ENCODE data around the gene NMD3. TPM values are rescaled to one million over a fixed set of nuclear protein-coding genes. Genes with fewer than 3 reads are reported as not detected.

Gene NMD3
- total RNA-seq, 1 donor from 2014 or later: 41.4 TPM

GRCh38 chr3:161291191-161291901 is 70.2 kb downstream of the NMD3 start:
- no peak overlapping the region for H3K27ac ChIP-seq
- Mint-ChIP-seq H3K27me3 (ENCODE audit: insufficient read depth, low read depth) (no peaks in the 10 kb centered on the region), H3K4me1 (no peaks in the 10 kb centered on the region), H3K4me3 (no peak overlapping the region), H3K9me3 (no peaks in the 10 kb centered on the region), H3K36me3 (no peaks in the 10 kb centered on the region), H3K27ac (no peak overlapping the region)
- no peaks in the 10 kb centered on the region for H3K27me3 ChIP-seq
- H3K9me3 ChIP-seq (ENCODE audit: low read depth): no peaks in the 10 kb centered on the region
- H3K4me2 ChIP-seq: no peak overlapping the region
- no peaks in the 10 kb centered on the region for H3K79me2 ChIP-seq (ENCODE audit: low read depth)
- H3K9ac ChIP-seq: no peak overlapping the region
- H3K36me3 ChIP-seq: no peaks in the 10 kb centered on the region
- H3K4me3 ChIP-seq: no peak overlapping the region
- H4K20me1 ChIP-seq (ENCODE audit: low read depth): no peaks in the 10 kb centered on the region
- no peak overlapping the region for H2AFZ ChIP-seq (replicated peaks)
- no peaks in the 10 kb centered on the region for H3K4me1 ChIP-seq
- DNase-seq (ENCODE audit: low spot score): no peak
- TF ChIP-seq EZH2 (IDR thresholded peaks at IDR 0.05) (no peak), EZH2phosphoT487 (IDR thresholded peaks at IDR 0.05) (no peak), CTCF (IDR thresholded peaks at IDR 0.05) (no peak)
- no peaks in the 10 kb centered on the region for H3F3A ChIP-seq (ENCODE audit: low read depth)

- no peaks in the 10 kb centered on the region for H3K36me3 ChIP-seq
- H2AFZ ChIP-seq (replicated peaks): no peak overlapping the region
- no peaks in the 10 kb centered on the region for H3K4me1 ChIP-seq
- H3K9me3 ChIP-seq (ENCODE audit: low read depth): no peaks in the 10 kb centered on the region
- peaks cover 6% of the 10 kb centered on the region for H3K9me3 Mint-ChIP-seq
- H3K9ac ChIP-seq: no peak overlapping the region
- H3K27ac Mint-ChIP-seq: no peak overlapping the region
- H3K27ac ChIP-seq: no peak overlapping the region
- H3K27me3 Mint-ChIP-seq (ENCODE audit: insufficient read depth, low read depth): no peaks in the 10 kb centered on the region
- H3K4me3 Mint-ChIP-seq: no peak overlapping the region
- no peaks in the 10 kb centered on the region for H3K36me3 Mint-ChIP-seq
- no peaks in the 10 kb centered on the region for H3F3A ChIP-seq (ENCODE audit: low read depth)
- no peak for DNase-seq (ENCODE audit: low spot score)
- TF ChIP-seq EZH2 (IDR thresholded peaks at IDR 0.05) (no peak), EZH2phosphoT487 (IDR thresholded peaks at IDR 0.05) (no peak), CTCF (IDR thresholded peaks at IDR 0.05) (no peak)
- H3K79me2 ChIP-seq (ENCODE audit: low read depth): no peaks in the 10 kb centered on the region
- H4K20me1 ChIP-seq (ENCODE audit: low read depth): no peaks in the 10 kb centered on the region
- no peaks in the 10 kb centered on the region for H3K27me3 ChIP-seq
- no peak overlapping the region for H3K4me3 ChIP-seq
- no peak overlapping the region for H3K4me2 ChIP-seq
- no peaks in the 10 kb centered on the region for H3K4me1 Mint-ChIP-seq
These were observed 72.3 kb downstream of the NMD3 start for GRCh38 chr3:161293381-161293780.

GRCh38 chr3:161295325-161295724 is 74.2 kb downstream of the NMD3 start:
- no peak overlapping the region for H3K4me3 ChIP-seq
- no peaks in the 10 kb centered on the region for H3K9me3 ChIP-seq (ENCODE audit: low read depth)
- no peaks in the 10 kb centered on the region for H4K20me1 ChIP-seq (ENCODE audit: low read depth)
- no peaks in the 10 kb centered on the region for H3K27me3 ChIP-seq
- H3K27ac ChIP-seq: no peak overlapping the region
- Mint-ChIP-seq H3K4me1 (no peaks in the 10 kb centered on the region), H3K27ac (no peak overlapping the region), H3K36me3 (no peaks in the 10 kb centered on the region), H3K9me3 (peaks cover 8% of the 10 kb centered on the region), H3K27me3 (ENCODE audit: insufficient read depth, low read depth) (no peaks in the 10 kb centered on the region), H3K4me3 (no peak overlapping the region)
- no peaks in the 10 kb centered on the region for H3K36me3 ChIP-seq
- H3K79me2 ChIP-seq (ENCODE audit: low read depth): no peaks in the 10 kb centered on the region
- H3K9ac ChIP-seq: no peak overlapping the region
- TF ChIP-seq EZH2 (IDR thresholded peaks at IDR 0.05) (no peak), CTCF (IDR thresholded peaks at IDR 0.05) (no peak), EZH2phosphoT487 (IDR thresholded peaks at IDR 0.05) (no peak)
- no peak overlapping the region for H2AFZ ChIP-seq (replicated peaks)
- DNase-seq (ENCODE audit: low spot score): no peak
- no peaks in the 10 kb centered on the region for H3K4me1 ChIP-seq
- no peaks in the 10 kb centered on the region for H3F3A ChIP-seq (ENCODE audit: low read depth)
- H3K4me2 ChIP-seq: no peak overlapping the region

All from neural progenitor cell (in vitro differentiated cells).